Pancreas (tissue), 10 donors: ENCODE data around the gene RBMS3. TPM values are rescaled to one million over a fixed set of nuclear protein-coding genes. Genes with fewer than 3 reads are reported as not detected.

ENCODE experiments used
- ATAC-seq, 4 donors: fragments of 200-7000 bp; cut with Tn5 transposase; one replicate each; pipeline versions ENCODE4 v1.8.0 to v1.9.1; 2020; ENCODE audit warnings: mild to moderate bottlenecking in 4 of 4, moderate library complexity in 4 of 4
- DNase-seq, 6 donors: peaks; one replicate each; pipeline ENCODE4 v3.0.0-alpha.2; 2020
- FAIRE-seq: peaks from 2 replicates; lab custom pipeline; 2012; peaks lifted over from hg19 to GRCh38; lab: Jason Lieb, UNC
- H3K27ac ChIP-seq, 4 donors: fragments of 200-600 bp; sonication (generic); 1 replicate in 3 of 4; 2 replicates in 1 of 4; pipeline versions ENCODE4 v1.5.0 to v1.8.0; 2020
- H3K27me3 ChIP-seq, 4 donors: fragments of 200-600 bp; one replicate each; pipeline ENCODE4 v1.8.0; 2021
- H3K36me3 ChIP-seq, 3 donors: fragments of 200-600 bp; sonication (generic) in 1 of 3; one replicate each; pipeline versions ENCODE4 v1.5.0 to v1.8.0; 2020 to 2021
- H3K4me1 ChIP-seq, 3 donors: fragments of 200-600 bp; one replicate each; pipeline ENCODE4 v1.8.0; 2021
- H3K4me3 ChIP-seq, 4 donors: fragments of 200-600 bp; sonication (generic) in 2 of 4; one replicate each; pipeline versions ENCODE4 v1.5.0 to v1.8.0; 2020 to 2021
- H3K9me3 ChIP-seq, 4 donors: fragments of 200-600 bp; one replicate each; pipeline ENCODE4 v1.8.0; 2021
- CTCF ChIP-seq, 4 donors: fragments of 200-600 bp; sonication (generic) in 3 of 4; IDR thresholded peaks; one replicate each; pipeline versions ENCODE4 v1.5.0 to v1.8.0; 2021; ENCODE audit warnings: antibody characterized with exemption in 4 of 4
- WGBS, 2 donors: extraction: QIAGEN DNeasy Blood & Tissue Kit; methylation state at CpG; one replicate each; pipeline ENCODE4 v1.1.7; 2013; 5-methylcytosine and 5-hydroxymethylcytosine counted together
- intact Hi-C, 3 donors: fragments of 100-400 bp; cut with DNase I; formaldehyde crosslinking; loops; one replicate each; pipeline versions ENCODE4 v1.11.1 to v1.14.2; 2022
- polyA plus RNA-seq, 2 donors: library from polyadenylated mRNA; stranded (reverse); fragments of 200-250 nt; gene quantifications; one replicate each; pipeline ENCODE4 v1.2.3, GENCODE V29; 2013
- total RNA-seq, 6 donors: library from RNA; stranded (reverse); fragmentation: NEBNext Ultra II Directional in 4 of 6; extraction: Animal tissue kit (Norgen Biotek cat#: 25700) in 4 of 6; gene quantifications; one replicate each; pipeline versions ENCODE4 v1.2.1 to v1.2.4, GENCODE V29; 2021 to 2023
- donor health status: healthy with polysubstance abuse.
- donor health status: DM: no; HTN: no; CAD: no; lungs with moderate emphysema.
- donor health status: DM: no; HTN: no; CAD: no.
- donor health status: control.
- donor health status: control.
- donor health status: Bipolar disorder and iron deficiency.
- donor health status: DM: yes; HTN: yes; CAD: no.
- donor health status: DM: no; HTN: no; CAD: no.
- donor health status: DM: no; HTN: no; CAD: no.
- donor health status: DM: yes; HTN: yes; CAD: no.

The RBMS3 gene
- total and polyA plus RNA-seq, 8 donors = 4.0 to 10.0 (median 6.6) TPM

GRCh38 chr3:29720665-29721064 lies 439.8 kb downstream of the RBMS3 start:
- no peaks in the 10 kb centered on the region for H3K9me3 ChIP-seq
- no peak for TF ChIP-seq CTCF (IDR thresholded peaks at IDR 0.05)
- no peak overlapping the region for H3K4me3 ChIP-seq
- FAIRE-seq (no peak), ATAC-seq (no peak), DNase-seq (no peak)
- WGBS, 2 donors = 75 to 83% methylated on average over 3 of the region's 3 CpGs
- intact Hi-C loops = no loop called here
- no peak overlapping the region for H3K27ac ChIP-seq
- no peaks in the 10 kb centered on the region for H3K36me3 ChIP-seq
- H3K27me3 ChIP-seq = no peaks in the 10 kb centered on the region
- H3K4me1 ChIP-seq = no peaks in the 10 kb centered on the region

- TF ChIP-seq CTCF (IDR thresholded peaks at IDR 0.05) = no peak
- WGBS, 2 donors = 54 to 64% methylated on average over 2 of the region's 2 CpGs
Measured at GRCh38 chr3:29721789-29722188, 440.9 kb downstream of the RBMS3 start.

GRCh38 chr3:29731050-29731449 lies 450.2 kb downstream of the RBMS3 start:
- no peaks in the 10 kb centered on the region for H3K4me1 ChIP-seq
- H3K27ac ChIP-seq = no peak overlapping the region
- no peak for DNase-seq
- ATAC-seq = no peak
- intact Hi-C loops = no loop called here
- H3K27me3 ChIP-seq = no peaks in the 10 kb centered on the region
- no peak for FAIRE-seq
- H3K9me3 ChIP-seq = no peaks in the 10 kb centered on the region
- no peak for TF ChIP-seq CTCF (IDR thresholded peaks at IDR 0.05)
- WGBS, 2 donors = 55 to 60% methylated on average over 1 of the region's 1 CpG
- H3K4me3 ChIP-seq = no peak overlapping the region
- no peaks in the 10 kb centered on the region for H3K36me3 ChIP-seq

More at GRCh38 chr3:29721789-29722188, 440.9 kb downstream of the RBMS3 start:
- no peaks in the 10 kb centered on the region for H3K27me3 ChIP-seq
- DNase-seq = no peak
- no peaks in the 10 kb centered on the region for H3K36me3 ChIP-seq
- no peaks in the 10 kb centered on the region for H3K4me1 ChIP-seq
- FAIRE-seq = no peak
- no peak for ATAC-seq
- H3K27ac ChIP-seq = no peak overlapping the region
- H3K4me3 ChIP-seq = no peak overlapping the region
- intact Hi-C loops = no loop called here
- no peaks in the 10 kb centered on the region for H3K9me3 ChIP-seq

GRCh38 chr3:29741231-29741630 lies 460.4 kb downstream of the RBMS3 start:
- intact Hi-C loops = no loop called here
- ATAC-seq (no peak), FAIRE-seq (no peak), DNase-seq (no peak)
- Histone ChIP-seq H3K4me1 (peaks cover 0 to under 1% (median 0%) of the 10 kb centered on the region in 3 donors), H3K9me3 (no peaks in the 10 kb centered on the region), H3K27me3 (no peaks in the 10 kb centered on the region), H3K4me3 (no peak overlapping the region), H3K36me3 (no peaks in the 10 kb centered on the region), H3K27ac (no peak overlapping the region)
- no peak for TF ChIP-seq CTCF (IDR thresholded peaks at IDR 0.05)
- 81 to 97% methylated on average over 1 of the region's 1 CpG for WGBS, 2 donors

- no peak for DNase-seq
- Histone ChIP-seq H3K9me3 (no peaks in the 10 kb centered on the region), H3K27ac (no peak overlapping the region), H3K4me1 (peaks cover 0 to 9% (median 0%) of the 10 kb centered on the region in 3 donors), H3K36me3 (no peaks in the 10 kb centered on the region), H3K27me3 (no peaks in the 10 kb centered on the region), H3K4me3 (no peak overlapping the region)
- no peak for FAIRE-seq
- intact Hi-C loops = no loop called here
- no peak for ATAC-seq
- WGBS, 2 donors = 60 to 74% methylated on average over 4 of the region's 4 CpGs
- TF ChIP-seq CTCF (IDR thresholded peaks at IDR 0.05) = no peak
Measured at GRCh38 chr3:29745232-29745870, 464.5 kb downstream of the RBMS3 start.
